ENCODE measurements around the gene TMEM253.

Gene TMEM253

DNA sequence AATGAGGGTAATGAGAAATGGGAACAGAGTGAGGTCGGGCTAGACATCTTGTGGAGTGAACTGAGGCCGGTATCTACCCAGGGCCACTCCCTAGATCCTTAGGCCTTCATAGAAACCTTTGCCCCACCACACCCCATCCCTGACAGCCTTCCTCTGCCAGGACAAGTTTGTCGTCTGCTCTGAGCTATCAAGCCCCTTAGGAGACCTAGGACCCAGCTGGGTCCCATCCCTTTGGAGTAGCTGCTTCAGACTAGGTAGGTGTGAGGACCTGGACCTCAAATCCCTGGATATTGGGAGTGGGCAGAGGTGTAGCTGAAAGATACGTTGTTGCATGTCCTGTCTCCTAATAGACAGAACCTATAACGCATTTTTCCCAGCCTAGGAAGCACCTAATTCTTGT, at the start of gene TMEM253:
TSS of gene TMEM253 (plus strand) at position 136 of the 400 bp plus-strand sequence. CDS start 278 bp downstream, outside the sequence.
- no peak for DNase-seq

DNA sequence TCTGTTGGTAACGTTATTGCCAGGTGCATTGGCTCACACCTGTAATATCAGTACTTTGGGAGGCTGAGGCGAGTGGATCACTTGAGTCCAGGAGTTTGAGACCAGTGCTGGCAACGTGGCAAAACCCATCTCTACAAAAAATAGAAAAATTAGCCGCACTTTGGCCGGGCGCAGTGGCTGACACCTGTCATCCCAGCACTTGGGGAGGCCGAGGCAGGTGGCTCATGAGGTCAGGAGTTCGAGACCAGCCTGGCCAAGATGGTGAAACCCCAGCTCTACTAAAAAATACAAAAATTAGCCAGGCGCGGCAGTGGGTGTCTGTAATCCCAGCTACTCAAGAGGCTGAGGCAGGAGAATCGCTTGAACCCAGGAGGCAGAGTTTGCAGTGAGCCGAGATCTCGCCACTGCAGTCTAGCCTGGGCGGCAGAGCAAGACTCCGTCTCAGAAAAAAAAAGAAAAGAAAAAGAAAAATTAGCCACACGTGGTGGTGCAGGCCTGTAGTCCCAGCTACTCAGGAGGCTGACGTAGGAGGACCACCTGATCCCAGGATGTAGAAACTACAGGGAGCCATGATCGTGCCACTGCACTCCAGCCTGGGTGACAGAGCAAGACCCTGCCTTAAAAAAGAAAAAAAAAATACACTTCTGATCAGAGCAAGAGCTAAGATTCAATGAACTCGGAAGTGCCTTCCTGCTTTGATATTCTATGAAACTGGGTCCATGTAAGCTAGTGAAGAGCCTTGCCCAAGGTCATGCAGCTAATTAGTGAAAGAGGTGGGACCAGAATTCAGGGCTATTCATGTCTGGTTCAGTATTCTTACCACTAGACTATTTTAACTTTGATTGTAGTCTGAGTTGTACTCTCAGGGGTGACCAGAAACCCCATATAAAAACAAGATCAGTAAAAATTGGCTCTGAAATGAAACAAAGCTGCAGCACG, 47.4 kb upstream of the TMEM253 start:
- DNase-seq = no peak

DNA sequence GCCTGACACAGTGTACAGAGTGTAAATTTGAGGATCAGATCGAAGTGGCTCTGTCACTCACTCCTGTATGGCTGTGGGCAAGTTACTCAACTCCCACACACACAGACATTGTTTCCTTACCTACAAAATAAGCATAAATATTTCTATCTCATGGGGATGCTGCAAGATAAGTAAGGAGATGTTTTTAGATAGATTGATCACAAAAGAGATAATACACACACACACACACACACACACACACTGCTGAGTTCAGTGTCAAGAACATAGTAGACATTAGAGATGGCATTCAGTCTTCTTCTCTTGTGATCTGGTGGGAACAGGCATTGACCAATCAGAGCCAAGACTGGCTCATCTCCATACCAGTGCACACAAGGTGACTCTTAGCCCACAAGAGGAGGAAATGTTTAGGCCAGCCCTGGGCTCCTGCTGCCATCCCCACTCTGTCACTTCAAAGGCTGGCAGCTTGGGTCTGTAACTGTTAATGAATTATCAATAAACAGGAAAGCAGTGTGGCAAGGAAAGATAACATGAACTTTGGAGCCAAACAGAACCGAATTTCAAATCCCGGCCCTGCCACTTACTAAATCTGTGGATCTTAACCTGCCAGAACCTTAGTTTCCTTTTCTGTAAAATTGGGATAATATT, 46.6 kb upstream of the TMEM253 start:
- DNase-seq = no peak

- DNase-seq = no peak
These were observed 46.1 kb upstream of the TMEM253 start for GRCh38 chr14:21054768-21055145.

GRCh38 chr14:21055432-21056117, 45.3 kb upstream of the TMEM253 start:
- DNase-seq = no peak

- no peak for DNase-seq
These were observed 44.2 kb upstream of the TMEM253 start for GRCh38 chr14:21056520-21057163.

GRCh38 chr14:21057803-21058675, 42.8 kb upstream of the TMEM253 start, which contains the start of gene RNASE8:
Gene RNASE8, plus strand, starts transcription at chr14:21057822. Its CDS starts 71 bp downstream, at chr14:21057893.
- no peak for DNase-seq

DNA sequence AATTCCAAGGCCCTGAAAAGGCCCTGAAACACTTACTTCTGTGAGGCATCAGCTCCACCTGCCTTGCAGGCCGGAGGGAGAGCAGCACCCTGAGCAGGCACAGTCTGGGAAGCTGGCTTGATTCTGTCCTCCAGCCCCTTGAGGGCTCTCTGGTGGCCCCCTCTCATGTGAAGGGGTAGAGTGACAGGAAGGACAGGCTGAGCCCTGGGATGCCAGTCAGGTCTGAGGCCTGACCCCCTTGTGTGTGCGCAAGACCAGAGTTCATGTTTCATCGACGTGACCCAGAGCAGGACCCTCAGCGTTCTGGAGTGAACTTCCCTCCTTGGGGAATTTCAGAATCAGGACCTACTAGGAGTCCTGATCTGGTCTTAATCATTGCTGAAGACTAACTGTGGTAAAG, 42.0 kb upstream of the TMEM253 start:
- DNase-seq = no peak

DNA sequence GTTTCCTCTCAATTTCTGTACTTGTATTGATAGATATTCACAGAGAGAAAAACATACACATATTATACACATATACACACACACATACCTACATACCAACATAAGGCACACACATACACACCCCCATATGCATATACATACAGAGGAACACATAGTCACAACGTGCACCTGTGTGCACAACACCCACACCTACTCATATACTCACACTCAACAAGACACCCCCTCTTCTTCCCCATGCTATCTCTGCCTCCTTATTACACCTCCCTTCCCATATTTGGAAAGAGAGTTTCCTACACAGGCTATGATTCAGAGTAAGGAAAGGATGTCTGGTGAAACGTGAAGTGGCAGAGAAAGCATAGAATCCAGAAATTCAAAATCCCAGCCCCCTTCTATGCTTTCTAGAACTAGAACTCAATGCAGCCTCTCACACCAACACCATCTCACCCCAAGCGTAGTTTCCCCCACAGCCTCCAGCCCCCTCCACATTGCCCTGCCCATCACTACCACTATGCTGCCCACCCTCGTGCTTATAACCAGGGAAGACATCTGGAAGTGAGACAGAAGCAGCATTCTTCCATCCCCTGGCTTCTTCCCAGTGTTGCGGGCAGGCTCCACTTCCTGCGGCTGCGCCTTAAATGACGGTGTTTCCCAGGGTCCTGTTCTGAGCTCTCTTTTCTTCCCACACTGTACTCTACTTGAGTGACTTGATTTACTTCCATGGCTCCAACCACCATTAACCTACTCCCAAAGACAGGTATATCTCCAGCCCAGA, 40.8 kb upstream of the TMEM253 start:
- no peak for DNase-seq

DNA sequence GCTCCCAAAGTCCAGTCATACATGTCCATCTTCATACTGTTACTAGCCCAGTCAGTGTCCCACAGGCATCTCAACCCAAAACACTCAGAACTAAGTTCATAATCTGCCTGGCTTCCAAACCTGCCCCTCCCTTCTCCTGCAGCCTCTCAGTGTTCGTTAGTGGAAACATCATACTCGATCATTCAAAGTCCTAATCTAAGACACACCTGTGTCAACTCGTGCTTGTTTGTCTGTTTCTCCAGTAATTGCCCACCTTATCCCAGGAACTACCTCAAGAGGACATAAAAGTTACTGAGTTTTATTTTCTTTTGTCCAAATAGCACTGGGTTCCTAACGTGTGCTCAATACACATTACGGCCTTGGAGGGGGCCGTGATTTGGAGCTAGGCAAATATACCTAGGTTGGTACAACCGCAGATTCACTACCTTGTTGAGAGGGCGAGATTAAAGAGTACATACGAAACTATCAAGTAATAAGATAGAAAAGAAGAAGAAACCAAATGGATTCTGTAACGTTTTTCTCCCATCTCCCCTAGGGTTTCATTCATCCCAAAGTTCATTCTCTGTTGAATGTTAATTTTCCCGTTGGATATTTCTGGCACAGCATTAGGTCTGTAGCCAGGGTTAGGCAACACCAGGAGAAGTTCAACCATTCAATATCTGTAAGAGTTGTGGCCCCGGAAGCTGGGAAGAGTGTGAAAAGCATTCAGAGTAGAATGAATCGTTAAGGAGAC, 40.1 kb upstream of the TMEM253 start:
- no peak for DNase-seq

- DNase-seq = no peak
These were observed 39.6 kb upstream of the TMEM253 start for GRCh38 chr14:21061347-21061668.

GRCh38 chr14:21063479-21063878, 37.4 kb upstream of the TMEM253 start:
- DNase-seq = no peak

GRCh38 chr14:21066882-21067502, 33.9 kb upstream of the TMEM253 start:
- DNase-seq = peak; percentile 29

GRCh38 chr14:21068521-21069387, 32.1 kb upstream of the TMEM253 start:
- DNase-seq = peak; percentile 70

DNA sequence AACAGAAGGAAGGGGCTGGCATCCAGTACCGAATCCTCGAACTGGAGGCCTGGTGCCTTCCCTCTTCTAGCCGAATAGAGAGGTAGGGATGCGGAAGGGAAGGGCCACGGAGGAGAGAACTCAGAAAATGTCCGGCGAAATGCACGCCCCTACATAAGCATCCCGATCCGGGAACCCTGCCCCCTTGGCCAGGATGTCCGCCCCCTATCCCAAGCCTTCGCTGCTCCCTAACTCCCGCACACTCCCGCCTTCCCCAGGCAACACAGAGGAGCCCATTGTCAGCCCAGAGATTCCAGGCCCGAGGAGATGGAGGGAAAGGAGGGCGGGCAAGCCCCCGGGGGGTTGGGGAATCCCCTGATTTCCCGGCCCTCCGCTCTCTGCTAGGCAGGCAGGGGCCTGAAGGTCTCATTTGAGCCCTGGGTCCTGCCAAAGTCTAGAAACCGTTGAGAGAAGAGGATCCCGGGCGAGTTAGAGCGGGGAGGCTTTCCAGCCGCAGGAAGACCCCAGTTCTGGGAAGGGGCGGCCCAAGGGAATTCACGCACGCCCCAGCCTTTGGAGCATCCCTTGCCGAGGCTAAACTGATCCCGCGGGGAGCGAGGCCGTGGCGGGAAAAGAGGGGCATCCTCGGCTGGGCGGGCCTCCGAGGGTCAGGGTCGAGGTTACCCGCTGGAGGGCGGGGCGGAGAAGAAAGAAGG, 31.3 kb upstream of the TMEM253 start:
- peak; percentile 14 for DNase-seq

DNA sequence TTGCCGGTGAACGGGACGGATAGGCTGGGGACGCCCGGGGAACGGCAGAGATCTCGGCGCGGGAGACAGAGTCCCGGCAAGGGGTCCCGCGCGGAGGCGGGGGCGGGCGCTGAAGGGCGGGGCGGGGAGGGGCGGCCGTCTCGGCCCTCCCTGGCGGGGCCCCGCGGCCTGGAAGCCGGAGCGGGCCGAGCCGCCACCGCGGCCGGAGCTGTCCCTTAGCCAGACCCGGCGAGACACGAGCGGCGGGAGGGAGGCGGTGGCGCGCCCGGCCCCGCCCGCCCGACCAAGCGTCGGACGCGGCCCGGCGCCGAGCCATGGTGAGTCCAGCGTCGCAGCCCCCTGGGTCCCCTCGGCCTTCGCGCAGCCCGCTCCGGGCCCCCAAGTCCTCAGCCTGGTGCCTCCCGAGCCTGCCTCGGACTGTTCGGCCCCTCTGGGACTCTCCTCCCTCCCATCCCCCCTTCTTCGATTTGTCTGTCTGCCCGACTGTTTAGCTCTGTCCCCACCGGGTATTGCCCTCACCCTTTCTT, 30.7 kb upstream of the TMEM253 start, which contains the start of gene ARHGEF40:
TSS of gene ARHGEF40 (plus strand) at position 222 of the 527 bp plus-strand sequence. CDS start at position 315, 93 bp downstream.
- peak; percentile 51 for DNase-seq

DNA sequence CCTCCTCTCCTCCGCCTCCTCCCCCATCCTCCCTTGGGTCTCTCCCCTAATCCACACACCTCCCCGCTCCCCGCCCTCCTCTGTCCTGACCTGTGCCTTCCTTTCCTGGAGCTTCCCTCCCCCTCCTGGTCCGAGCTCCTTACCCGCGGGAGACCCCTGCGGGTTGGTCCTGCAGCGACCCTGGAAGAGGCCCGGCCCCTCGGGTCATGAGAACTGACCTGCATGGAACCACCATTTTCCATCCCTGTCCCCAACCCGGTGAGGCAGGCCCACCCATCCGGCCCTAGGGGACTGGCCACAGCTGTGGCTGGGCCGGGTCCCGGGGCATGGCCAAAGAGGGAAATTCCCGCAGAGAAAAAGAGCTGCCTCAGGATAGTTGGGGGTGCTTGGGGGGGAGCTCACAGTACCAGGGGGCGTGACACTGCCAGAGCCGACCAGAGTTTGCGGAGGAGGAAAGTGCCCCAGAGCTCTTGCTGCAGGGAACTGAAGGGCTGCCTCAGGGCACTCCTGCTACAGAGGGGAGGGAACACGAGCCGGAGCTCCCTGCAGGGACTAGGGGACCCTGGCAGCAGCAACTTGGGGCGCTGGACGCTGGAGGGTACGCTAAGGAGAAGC, 30.1 kb upstream of the TMEM253 start:
- peak; percentile 32 for DNase-seq

Measured in CD4-positive, alpha-beta T cell treated with Interleukin-17A for 4 hours (primary cell).